GM10266 (cell line): ENCODE measurements around the gene TBC1D8.

ENCODE experiments used
- DNase-seq: peaks from one replicate; pipeline ENCODE4 v3.0.0; 2012; ENCODE audit errors: extremely low spot score
- TF ChIP-seq, protein P1 (sequence below): IDR thresholded peaks from 2 replicates; pipeline ENCODE4 v1.5.1; 2012; ENCODE audit warnings: mild to moderate bottlenecking, low read depth; ENCODE audit not compliant: control insufficient read depth, insufficient read depth; ENCODE audit errors: missing control alignments

Gene TBC1D8

DNA sequence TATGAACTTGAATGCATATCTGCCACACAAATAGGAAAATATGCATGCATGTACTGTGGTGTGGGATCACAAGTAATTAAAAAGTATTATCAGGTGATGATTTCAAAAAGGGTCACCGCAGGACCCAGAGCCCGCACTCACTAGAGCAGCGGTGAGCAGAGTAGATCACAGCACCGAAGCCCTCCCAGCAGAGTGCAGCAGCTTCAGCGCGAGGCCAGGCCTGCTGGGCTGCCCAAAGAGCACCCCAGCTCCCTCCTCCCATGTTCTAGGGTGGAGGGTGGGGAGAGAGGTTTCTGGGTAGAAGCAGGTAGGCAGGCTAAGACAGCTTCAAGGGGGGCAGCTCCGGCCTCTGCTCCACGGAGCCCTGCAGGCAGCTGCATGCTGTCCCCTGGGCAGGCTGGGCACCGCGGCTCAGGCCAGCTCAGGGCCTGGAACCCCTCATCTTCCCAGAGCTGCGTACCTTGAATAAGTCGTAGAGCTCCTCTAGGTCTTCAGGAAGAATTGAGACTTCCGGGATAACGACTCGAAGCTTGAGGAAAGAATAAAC, 124.2 kb downstream of the TBC1D8 start:
- TF ChIP-seq, protein P1, sequence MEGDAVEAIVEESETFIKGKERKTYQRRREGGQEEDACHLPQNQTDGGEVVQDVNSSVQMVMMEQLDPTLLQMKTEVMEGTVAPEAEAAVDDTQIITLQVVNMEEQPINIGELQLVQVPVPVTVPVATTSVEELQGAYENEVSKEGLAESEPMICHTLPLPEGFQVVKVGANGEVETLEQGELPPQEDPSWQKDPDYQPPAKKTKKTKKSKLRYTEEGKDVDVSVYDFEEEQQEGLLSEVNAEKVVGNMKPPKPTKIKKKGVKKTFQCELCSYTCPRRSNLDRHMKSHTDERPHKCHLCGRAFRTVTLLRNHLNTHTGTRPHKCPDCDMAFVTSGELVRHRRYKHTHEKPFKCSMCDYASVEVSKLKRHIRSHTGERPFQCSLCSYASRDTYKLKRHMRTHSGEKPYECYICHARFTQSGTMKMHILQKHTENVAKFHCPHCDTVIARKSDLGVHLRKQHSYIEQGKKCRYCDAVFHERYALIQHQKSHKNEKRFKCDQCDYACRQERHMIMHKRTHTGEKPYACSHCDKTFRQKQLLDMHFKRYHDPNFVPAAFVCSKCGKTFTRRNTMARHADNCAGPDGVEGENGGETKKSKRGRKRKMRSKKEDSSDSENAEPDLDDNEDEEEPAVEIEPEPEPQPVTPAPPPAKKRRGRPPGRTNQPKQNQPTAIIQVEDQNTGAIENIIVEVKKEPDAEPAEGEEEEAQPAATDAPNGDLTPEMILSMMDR, result no peak
- DNase-seq, result no peak

DNA sequence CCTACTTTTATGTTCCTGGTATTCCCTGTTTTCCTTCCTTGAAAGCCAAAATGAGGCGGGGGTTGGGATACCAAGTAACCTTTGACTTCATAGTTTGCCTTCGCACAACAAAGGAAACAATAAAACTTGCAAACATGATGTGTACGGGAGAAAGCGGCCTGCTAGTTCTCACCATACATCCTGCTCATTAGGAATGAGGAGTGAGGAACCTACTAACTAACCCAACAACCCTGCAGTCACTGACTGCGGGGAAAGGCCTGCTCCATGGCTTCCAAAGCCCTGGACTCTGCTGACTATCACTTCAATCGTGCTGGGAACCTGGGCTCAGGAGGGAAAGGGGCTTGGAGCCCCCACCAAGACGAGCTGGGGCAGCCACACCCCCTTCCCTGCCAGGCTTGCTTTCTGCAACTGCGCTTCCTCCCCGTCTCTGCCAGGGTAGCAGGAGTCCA, 124.9 kb downstream of the TBC1D8 start:
- TF ChIP-seq, protein P1, result no peak
- DNase-seq, result no peak

DNA sequence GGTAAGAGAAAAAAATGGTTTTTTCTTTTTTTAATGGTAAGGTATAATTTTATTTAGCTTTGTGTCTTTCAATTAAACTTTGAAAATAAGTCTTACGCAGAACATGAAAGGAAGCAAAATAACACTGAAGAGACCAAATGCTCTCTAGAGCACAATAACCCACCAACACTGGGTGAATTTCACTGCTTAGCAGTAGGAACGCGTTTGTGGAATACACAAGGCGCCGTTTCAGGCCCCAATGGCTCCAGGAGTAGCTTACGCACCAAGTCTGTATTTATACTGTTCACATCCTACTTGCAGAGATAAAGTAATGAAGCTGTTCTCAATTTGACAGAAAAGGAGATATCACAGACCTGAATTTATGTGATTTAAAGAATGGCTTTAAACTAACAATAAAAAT, 125.6 kb downstream of the TBC1D8 start:
- TF ChIP-seq, protein P1, result no peak
- DNase-seq, result no peak

DNA sequence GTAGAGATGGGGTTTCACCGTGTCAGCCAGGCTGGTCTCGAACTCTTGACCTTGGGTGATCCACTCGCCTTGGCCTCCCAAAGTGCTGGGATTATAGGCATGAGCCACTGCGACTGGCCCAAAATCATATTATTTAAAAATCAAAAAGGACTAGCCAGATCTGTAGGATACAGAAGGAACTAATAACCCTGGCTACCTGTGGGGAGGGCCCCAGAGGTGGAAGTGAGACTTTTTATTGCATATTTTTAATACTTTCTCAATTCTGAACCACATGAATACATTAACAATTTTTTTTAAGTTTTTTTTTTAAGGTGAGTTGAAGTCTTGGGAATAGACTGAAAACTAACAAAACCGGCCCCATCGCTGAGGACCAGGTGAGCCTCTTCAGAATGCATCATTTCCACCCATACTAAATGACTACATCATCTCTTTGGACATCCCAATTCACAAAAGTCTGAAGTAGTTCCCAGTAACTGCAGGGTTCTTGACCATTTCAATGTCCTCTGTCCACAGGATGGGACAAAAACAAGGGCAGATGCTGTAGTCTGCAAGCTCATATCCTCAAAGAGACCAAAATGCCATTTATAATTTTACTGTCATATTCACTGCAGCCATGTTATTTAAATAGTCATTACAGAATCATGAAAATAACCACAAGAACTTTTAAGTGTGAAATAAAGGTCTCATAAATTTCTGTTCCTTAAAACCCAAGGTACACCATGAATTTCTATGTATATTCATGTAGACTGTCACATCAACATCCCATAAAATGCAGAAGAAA, 127.7 kb downstream of the TBC1D8 start:
- TF ChIP-seq, protein P1, result no peak
- DNase-seq, result no peak

DNA sequence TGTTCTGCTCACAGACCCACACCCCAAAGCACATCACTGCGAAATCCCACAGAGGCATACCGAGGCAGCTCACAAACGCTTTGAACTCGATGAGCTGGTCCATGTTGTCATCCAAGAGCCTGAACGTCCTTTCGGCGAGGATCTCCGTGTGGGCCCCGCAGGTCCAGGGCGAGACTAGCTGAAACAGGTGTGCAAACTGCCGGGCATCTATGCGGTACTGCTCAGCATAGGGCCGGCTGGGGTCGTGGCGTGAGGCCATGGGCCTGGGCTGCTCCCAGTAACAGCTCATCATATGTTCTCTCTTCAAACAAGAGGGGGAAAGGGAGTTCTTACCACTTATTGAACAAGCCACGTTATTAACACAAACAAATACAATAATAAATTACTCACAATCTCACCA, 129.0 kb downstream of the TBC1D8 start:
- DNase-seq, result no peak
- TF ChIP-seq, protein P1, result no peak

DNA sequence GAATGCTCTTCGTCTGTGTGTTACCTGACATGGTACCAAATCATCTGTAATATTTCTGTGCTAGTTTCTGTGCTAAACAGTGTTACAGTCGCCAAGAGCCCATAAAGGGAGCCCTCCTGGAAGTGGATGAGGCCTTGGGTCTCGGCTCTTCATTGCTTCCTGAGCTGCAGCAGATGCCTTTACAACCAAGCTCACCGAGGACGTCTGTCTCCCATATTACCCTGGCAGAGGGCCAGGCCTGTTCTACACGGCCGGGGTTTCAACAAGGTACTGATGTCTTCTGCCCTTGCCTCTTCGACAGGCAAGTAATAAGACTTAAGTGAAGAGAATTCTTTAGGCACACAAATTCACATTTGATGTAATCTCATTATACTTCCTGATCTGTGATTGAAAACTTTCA, 132.2 kb downstream of the TBC1D8 start:
- TF ChIP-seq, protein P1, result no peak
- no peak for DNase-seq

DNA sequence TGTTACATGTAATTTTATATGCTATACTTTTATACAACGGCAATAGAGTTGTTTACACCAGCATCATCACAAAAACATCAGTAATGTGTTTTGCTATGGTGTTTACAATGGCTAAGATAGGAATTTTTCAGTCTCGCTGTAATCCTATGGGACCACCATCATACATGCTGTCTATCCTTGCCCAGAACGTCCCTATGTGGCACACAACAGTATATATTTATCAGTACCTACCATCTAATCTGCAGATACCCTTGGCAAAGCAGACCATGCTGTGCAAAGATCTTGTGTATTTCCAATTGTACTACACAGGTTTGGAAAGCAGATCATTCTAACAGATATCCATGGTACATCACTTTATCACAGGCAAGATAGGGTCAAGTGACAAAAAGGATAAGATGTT, 133.8 kb downstream of the TBC1D8 start:
- no peak for DNase-seq
- TF ChIP-seq, protein P1, result no peak
